Stimulated activated naive CD4-positive, alpha-beta T cell (primary cell): Measurements from ENCODE around the gene GABRR2.
"Not testable (repeated sequence)": the region's sequence is repeated elsewhere in the genome, so short reads cannot be mapped to it uniquely, and the experiment has no call there.

Source experiments
- DNase-seq, 6 experiments: peaks; one replicate each; lab custom pipeline; 2025; lab: John Stamatoyannopoulos, UW

Gene GABRR2

DNA sequence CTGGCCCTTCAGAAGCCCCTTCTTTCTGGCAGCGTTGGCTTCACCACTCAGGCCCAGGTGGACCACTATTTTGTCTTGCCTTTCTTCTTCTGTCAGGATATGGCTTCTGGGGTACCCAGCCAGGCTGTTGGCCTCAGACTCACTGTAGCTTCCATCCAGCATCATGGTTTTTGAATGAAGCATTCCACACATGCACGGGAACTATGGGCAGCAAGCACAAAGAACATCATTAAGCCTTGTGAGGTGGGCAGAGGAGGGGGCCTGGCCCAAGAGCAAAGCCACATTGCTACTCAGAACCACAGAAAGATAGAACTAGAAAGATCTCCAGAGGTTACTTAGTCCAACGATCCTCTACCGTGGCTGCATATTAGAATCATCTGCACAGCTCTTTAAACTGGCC, 57.3 kb downstream of the GABRR2 start:
- DNase-seq: no peak

DNA sequence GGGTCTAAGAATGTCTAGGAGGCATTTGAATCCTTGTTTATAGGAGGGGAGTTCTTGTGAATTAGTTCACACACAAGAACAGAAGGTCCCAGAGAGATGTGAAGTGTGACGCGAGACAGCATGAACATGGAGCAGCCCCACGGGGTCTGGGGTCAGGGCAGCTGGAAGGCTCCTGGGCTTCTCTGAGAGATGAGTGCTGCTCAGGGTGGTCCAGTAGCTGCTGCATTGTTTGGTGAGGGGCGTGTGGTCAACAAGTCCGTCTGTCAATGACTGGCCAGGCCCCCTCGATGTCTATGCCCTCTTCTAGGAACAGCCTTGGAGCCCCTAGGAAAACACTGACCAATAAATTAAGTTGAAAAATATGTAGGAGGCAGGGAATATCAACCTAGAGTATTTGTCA, 57.8 kb downstream of the GABRR2 start:
- DNase-seq: no peak

DNA sequence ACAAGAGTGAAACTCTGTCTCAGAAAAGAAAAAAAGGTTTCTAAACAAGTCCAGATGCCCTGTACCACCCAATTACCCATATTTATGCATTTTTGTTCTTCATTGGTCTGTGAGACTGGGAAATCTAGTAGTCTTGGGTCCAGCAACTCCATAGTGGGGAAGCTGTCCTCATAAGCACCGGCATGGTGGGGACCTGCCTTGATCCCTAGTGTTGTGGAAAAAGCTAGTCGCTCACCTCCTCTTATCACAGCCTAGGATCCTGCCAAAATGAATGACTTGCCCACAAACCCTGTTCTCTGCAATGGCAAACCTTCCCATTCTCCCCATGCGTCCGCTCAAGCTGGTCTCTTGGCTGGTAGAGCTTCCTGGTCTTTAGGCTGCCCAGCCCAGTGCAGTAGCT, 59.7 kb downstream of the GABRR2 start:
- no peak for DNase-seq

GRCh38 chr6:89254569-89254968, 60.5 kb downstream of the GABRR2 start:
- DNase-seq: no peak

- no peak for DNase-seq
Observed at GRCh38 chr6:89252907-89253306, 62.2 kb downstream of the GABRR2 start.

DNA sequence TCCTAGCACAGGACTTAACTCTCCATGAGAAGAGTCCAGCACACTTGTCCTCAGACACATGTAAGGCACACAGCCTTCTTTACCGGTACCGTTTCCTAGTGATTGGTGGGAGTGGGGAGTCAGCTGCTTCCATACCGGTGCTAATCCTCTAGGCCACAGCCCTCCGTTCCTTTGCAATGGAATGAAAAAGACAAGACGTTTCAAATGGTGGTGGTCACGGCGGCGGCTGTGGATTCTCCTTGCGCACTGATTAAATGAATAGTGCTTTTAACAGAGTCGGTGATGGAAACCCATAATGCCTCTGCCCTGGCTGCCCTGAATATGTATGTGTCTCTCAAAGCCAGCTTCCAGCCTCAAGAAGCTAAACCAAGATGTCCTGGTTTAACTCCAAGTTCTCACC, 63.1 kb downstream of the GABRR2 start:
- DNase-seq: no peak

DNA sequence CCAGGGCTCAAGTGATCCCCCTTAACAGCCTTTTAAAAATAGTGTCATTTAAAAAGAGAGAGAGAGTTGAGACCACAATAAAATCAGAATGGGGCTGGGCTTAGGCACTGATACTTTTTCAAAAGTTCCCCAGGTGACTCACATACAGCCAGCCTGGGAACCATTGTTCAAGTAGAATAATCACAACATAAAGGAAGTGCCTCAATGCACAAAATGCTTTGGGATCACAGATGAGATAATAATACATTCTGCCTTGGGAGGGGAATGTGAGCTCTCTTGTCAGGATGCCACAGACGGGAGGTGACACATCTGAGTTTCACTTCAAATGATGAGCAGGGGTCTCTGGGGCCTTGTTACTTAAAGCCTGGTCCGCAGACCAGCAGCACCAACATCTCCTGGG, 63.9 kb downstream of the GABRR2 start:
- DNase-seq: no peak

GRCh38 chr6:89250239-89250638, 64.9 kb downstream of the GABRR2 start:
- DNase-seq: no peak

- no peak for DNase-seq
Observed at GRCh38 chr6:89244241-89244985, 70.7 kb downstream of the GABRR2 start.

DNA sequence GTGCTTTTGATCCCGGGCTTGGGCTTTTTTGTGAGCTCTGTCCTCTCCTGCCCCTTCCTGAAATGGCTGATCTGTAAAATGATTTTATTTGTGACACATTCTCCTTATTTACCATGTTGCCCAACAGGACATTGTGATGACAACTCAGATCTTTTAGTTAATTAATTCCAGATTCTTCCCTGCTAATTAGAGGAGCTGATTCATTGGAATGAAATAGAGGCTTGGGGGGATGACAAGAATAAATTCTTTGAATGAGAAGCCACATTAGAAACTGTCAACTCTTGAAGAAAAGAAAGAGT, 71.8 kb downstream of the GABRR2 start:
- DNase-seq: no peak

GRCh38 chr6:89242574-89243330, 72.3 kb downstream of the GABRR2 start:
- DNase-seq: peak in 2 of 6 experiments; percentile 11 to 20

GRCh38 chr6:89239338-89239737, 75.8 kb downstream of the GABRR2 start:
- peak in 3 of 6 experiments; percentile 3 to 13 (median 11) for DNase-seq

GRCh38 chr6:89237158-89237557, 77.9 kb downstream of the GABRR2 start:
- no peak for DNase-seq

DNA sequence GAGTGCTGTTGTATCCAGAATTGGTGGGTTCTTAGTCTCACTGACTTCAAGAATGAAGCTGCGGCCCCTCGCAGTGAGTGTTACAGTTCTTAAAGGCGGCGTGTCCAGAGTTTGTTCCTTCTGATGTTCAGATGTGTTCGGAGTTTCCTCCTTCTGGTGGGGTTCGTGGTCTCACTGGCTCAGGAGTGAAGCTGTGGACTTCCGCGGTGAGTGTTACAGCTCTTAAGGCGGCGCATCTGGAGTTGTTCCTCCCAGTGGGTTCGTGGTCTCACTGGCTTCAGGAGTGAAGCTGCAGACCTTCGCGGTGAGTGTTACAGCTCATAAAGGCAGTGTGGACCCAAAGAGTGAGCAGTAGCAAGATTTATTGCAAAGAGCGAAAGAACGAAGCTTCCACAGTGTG, 81.5 kb downstream of the GABRR2 start:
- DNase-seq: not testable (repeated sequence)

- DNase-seq: no peak
Observed at GRCh38 chr6:89222712-89223039, 92.4 kb downstream of the GABRR2 start.

- no peak for DNase-seq
Observed at GRCh38 chr6:89221971-89222711, 93.0 kb downstream of the GABRR2 start.

DNA sequence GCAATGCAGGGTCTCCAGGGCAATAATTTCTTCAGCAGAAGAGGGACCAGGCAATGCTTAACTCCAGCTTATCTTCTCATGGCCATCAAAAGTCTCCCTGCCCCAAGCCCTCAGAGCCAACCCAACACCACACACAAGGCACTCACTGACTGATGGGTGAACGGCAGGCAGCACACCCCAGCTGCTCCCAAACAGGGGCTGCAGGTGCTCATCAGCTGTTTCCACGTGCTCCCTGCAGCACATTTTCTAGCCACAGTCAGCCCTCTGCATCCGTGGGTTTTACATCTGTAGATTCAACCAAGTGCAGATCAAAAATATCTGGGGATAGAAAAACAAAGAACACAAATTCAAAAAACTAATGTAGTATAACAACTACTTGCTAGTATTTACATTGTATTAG, 94.0 kb downstream of the GABRR2 start:
- DNase-seq: no peak

GRCh38 chr6:89217299-89217910, 97.7 kb downstream of the GABRR2 start, which contains the start of gene GABRR1:
Gene GABRR1, minus strand, starts transcription at chr6:89217358. Its CDS starts 36 bp downstream, at chr6:89217322.
- no peak for DNase-seq

DNA sequence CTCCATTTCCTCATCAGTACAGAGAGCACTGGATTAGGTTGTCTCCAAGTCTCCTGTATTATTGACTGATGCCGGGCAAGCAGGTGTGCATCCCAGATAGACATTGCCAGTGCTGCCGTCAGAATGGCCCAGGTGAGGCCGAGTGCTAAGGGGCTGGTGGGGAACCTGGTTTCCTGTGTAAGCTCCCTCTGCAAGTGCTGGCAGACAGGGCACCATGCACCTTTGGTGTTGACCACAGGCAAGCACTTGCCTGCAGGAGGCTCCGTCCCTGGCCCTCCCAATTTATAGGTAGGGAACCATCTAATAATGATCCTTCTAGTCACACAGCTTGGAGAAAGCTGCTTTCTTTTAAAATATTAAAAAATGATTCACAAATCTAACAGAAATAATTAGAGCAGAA, 98.7 kb downstream of the GABRR2 start:
- no peak for DNase-seq

DNA sequence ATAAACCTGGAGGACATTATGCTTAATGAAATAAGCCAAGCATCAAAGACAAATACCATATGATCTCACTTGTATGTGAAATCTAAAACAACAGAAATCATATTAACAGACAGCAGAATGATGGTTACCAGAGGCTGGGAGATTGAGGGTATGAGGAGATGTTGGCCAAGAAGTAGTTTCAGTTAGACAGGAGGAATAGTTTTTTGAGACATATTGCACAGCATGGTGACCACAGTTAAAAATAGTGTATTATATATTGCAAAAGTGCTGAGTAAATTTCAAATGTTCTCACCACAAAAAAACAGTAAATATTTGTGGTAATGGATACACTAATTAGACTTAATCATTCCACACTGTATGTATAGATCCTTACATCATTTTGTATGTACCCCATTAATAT, 99.7 kb downstream of the GABRR2 start:
- no peak for DNase-seq

- DNase-seq: no peak
Observed at GRCh38 chr6:89214197-89214596, 100.9 kb downstream of the GABRR2 start.

- DNase-seq: no peak
Observed at GRCh38 chr6:89212472-89212871, 102.6 kb downstream of the GABRR2 start.

DNA sequence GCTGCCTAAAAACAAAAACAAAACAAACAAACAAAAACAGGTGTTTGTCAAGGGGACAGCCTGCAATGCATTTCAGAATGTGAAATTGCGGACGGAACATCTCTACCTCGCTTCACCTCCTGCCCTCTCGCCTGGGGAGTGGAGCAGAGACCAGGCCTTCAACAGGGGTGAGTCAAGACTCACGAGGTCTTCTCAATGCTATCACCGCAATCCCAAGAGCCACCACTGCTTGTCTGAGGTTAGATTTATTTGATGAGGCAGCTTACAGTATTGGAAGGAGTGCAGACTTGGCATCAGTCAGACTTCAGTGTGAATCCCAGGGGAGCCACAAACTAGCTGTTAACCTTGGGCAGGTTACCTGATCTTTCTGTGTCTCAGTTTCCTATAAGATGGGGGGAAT, 105.6 kb downstream of the GABRR2 start:
- DNase-seq: no peak
